HEK293T (cell line): ENCODE results near the gene CNTLN.
"Not testable (repeated sequence)": the region's sequence is repeated elsewhere in the genome, so short reads cannot be mapped to it uniquely, and the experiment has no call there.

ENCODE experiments used
- CTCF ChIA-PET: fragments of 350-600 bp; formaldehyde crosslinking; extraction: SDS; loops from one replicate; lab custom pipeline; 2021; ENCODE audit warnings: antibody characterized with exemption, inconsistent platforms; lab: Yijun Ruan, JAX
- POLR2A ChIA-PET: fragments of 350-600 bp; formaldehyde crosslinking; extraction: SDS; loops from one replicate; lab custom pipeline; 2020; ENCODE audit warnings: antibody characterized with exemption, inconsistent platforms; lab: Yijun Ruan, JAX
- DNase-seq: peaks from one replicate; pipeline ENCODE4 v3.0.0; 2012; ENCODE audit warnings: mixed read lengths; ENCODE audit errors: extremely low spot score
- ARNT ChIP-seq: fragments of 450-650 bp; IDR thresholded peaks from 2 replicates; pipeline ENCODE4 v1.6.1; 2017; ENCODE audit warnings: mild to moderate bottlenecking
- BHLHE40 ChIP-seq: fragments of 450-650 bp; IDR thresholded peaks from 2 replicates; pipeline ENCODE4 v1.6.1; 2016; ENCODE audit warnings: mild to moderate bottlenecking, moderate library complexity, borderline replicate concordance
- CTBP1 ChIP-seq: fragments of 450-650 bp; IDR thresholded peaks from 2 replicates; pipeline ENCODE4 v1.6.1; 2016; ENCODE audit warnings: borderline replicate concordance
- ELF4 ChIP-seq: fragments of 450-650 bp; IDR thresholded peaks from 2 replicates; pipeline ENCODE4 v1.6.1; 2017; ENCODE audit warnings: antibody characterized with exemption
- FOXA1 ChIP-seq: fragments of 450-650 bp; IDR thresholded peaks from 2 replicates; pipeline ENCODE4 v1.6.1; 2016; ENCODE audit warnings: mild to moderate bottlenecking
- FOXK2 ChIP-seq: fragments of 450-650 bp; IDR thresholded peaks from 2 replicates; pipeline ENCODE4 v1.6.1; 2016; ENCODE audit warnings: mild to moderate bottlenecking
- FOXM1 ChIP-seq: fragments of 450-650 bp; IDR thresholded peaks from 2 replicates; pipeline ENCODE4 v1.6.1; 2017; ENCODE audit warnings: mild to moderate bottlenecking, borderline replicate concordance
- HDGF ChIP-seq: fragments of 450-650 bp; IDR thresholded peaks from 2 replicates; pipeline ENCODE4 v1.6.1; 2017; ENCODE audit warnings: antibody characterized with exemption, borderline replicate concordance
- L3MBTL2 ChIP-seq: fragments of 450-650 bp; conservative IDR thresholded peaks from 2 replicates; pipeline ENCODE4 v1.6.1; 2016; ENCODE audit warnings: mild to moderate bottlenecking
- LEF1 ChIP-seq: fragments of 450-650 bp; IDR thresholded peaks from 2 replicates; pipeline ENCODE4 v1.6.1; 2017; ENCODE audit warnings: mild to moderate bottlenecking, borderline replicate concordance
- NFRKB ChIP-seq: fragments of 450-650 bp; IDR thresholded peaks from 2 replicates; pipeline ENCODE4 v1.6.1; 2016; ENCODE audit warnings: mild to moderate bottlenecking, moderate library complexity
- PKNOX1 ChIP-seq: fragments of 450-650 bp; IDR thresholded peaks from 2 replicates; pipeline ENCODE4 v1.6.1; 2016
- SP1 ChIP-seq: fragments of 450-650 bp; IDR thresholded peaks from 2 replicates; pipeline ENCODE4 v1.6.1; 2017
- SUZ12 ChIP-seq: fragments of 450-650 bp; IDR thresholded peaks from 2 replicates; pipeline ENCODE4 v1.6.1; 2016; ENCODE audit warnings: mild to moderate bottlenecking
- TARDBP ChIP-seq: fragments of 450-650 bp; IDR thresholded peaks from 2 replicates; pipeline ENCODE4 v1.6.1; 2016
- ZNF384 ChIP-seq: fragments of 450-650 bp; IDR thresholded peaks from 2 replicates; pipeline ENCODE4 v1.6.1; 2016

CNTLN gene

GRCh38 chr9:17269799-17270198 lies 135.0 kb downstream of the CNTLN start:
- CTCF ChIA-PET = no interaction called here

GRCh38 chr9:17272536-17272935 lies 137.7 kb downstream of the CNTLN start:
- ChIA-PET POLR2A (no interaction called here), CTCF (no interaction called here)
- DNase-seq = no peak
- TF ChIP-seq CTBP1 = no peak
- no peak for TF ChIP-seq NFRKB
- TF ChIP-seq SP1 = no peak
- TF ChIP-seq SUZ12 = no peak
- TF ChIP-seq ZNF384 = no peak
- TF ChIP-seq BHLHE40 = no peak
- TF ChIP-seq ARNT = no peak
- no peak for TF ChIP-seq PKNOX1

More at GRCh38 chr9:17269799-17270198, 135.0 kb downstream of the CNTLN start:
- POLR2A ChIA-PET = no interaction called here
- TF ChIP-seq CTBP1 = no peak
- TF ChIP-seq BHLHE40 = no peak
- no peak for TF ChIP-seq TARDBP
- no peak for TF ChIP-seq FOXK2
- no peak for TF ChIP-seq ZNF384
- no peak for TF ChIP-seq SUZ12
- TF ChIP-seq HDGF = no peak
- TF ChIP-seq PKNOX1 = no peak
- no peak for TF ChIP-seq ARNT
- TF ChIP-seq SP1 = no peak
- no peak for DNase-seq

- POLR2A ChIA-PET = no interaction called here
- DNase-seq = no peak
- no peak for TF ChIP-seq FOXA1
- TF ChIP-seq ARNT = no peak
- TF ChIP-seq ZNF384 = no peak
- no peak for TF ChIP-seq FOXM1
- CTCF ChIA-PET = no interaction called here
These were observed 145.6 kb downstream of the CNTLN start for GRCh38 chr9:17280350-17281012.

- CTCF ChIA-PET, DNase-seq, POLR2A ChIA-PET: not testable (repeated sequence)
These were observed 155.8 kb downstream of the CNTLN start for GRCh38 chr9:17290673-17291072.

GRCh38 chr9:17291766-17292165 lies 156.9 kb downstream of the CNTLN start:
- ChIA-PET POLR2A (no interaction called here), CTCF (no interaction called here)
- no peak for DNase-seq
- TF ChIP-seq ZNF384 (no peak), TARDBP (no peak), PKNOX1 (no peak), LEF1 (no peak), FOXM1 (no peak), NFRKB (no peak), SP1 (no peak), FOXK2 (no peak), FOXA1 (no peak), ARNT (no peak), BHLHE40 (no peak), L3MBTL2 (no peak), HDGF (no peak), ELF4 (no peak), SUZ12 (no peak), CTBP1 (no peak)

DNA sequence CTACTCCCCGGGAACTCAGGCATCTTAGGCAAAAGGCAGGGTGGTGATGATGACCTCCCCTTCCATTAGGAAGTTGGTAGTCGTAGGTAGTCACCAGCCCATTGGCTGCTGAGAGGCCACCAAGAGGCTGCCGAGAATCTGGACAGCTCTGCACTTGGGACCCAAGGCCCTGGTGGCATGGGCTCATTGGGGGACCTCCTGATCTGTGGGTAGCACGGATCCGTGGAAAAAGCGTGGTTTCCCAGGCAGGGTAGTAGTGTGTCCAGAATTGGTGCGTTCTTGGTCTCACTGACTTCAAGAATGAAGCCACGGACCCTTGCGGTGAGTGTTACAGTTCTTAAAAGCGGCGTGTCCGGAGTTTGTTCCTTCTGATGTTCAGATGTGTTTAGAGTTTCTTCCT lies 158.8 kb downstream of the CNTLN start:
- no peak for DNase-seq
- ChIA-PET POLR2A (no interaction called here), CTCF (no interaction called here)
- no peak for TF ChIP-seq PKNOX1
- no peak for TF ChIP-seq SP1
